Dendritic cell treated with granulocyte-macrophage colony-stimulating factor and Interleukin-4, amounts not matched to agents 40 ng/mL and 50 ng/mL, for 4 days (primary cell): ENCODE measurements around the gene ZNF790.
"Not testable (repeated sequence)": the region's sequence is repeated elsewhere in the genome, so short reads cannot be mapped to it uniquely, and the experiment has no call there.

Experiments used
- H3K27ac Mint-ChIP-seq: one replicate; pipeline ENCODE4 v1.8.0; 2022; ENCODE audit warnings: mild to moderate bottlenecking, mixed read lengths
- H3K27me3 Mint-ChIP-seq: one replicate; pipeline ENCODE4 v1.8.0; 2022; ENCODE audit warnings: mild to moderate bottlenecking, mixed read lengths
- H3K36me3 Mint-ChIP-seq: one replicate; pipeline ENCODE4 v1.8.0; 2022; ENCODE audit warnings: low read depth, mixed read lengths
- H3K4me1 Mint-ChIP-seq: one replicate; pipeline ENCODE4 v1.8.0; 2022; ENCODE audit warnings: low read depth, mixed read lengths
- H3K4me3 Mint-ChIP-seq: one replicate; pipeline ENCODE4 v1.8.0; 2022; ENCODE audit warnings: mild to moderate bottlenecking, moderate library complexity, mixed read lengths
- H3K9me3 Mint-ChIP-seq: one replicate; pipeline ENCODE4 v1.8.0; 2022; ENCODE audit warnings: mixed read lengths
- intact Hi-C: fragments of 100-400 bp; cut with micrococcal nuclease; formaldehyde crosslinking; loops from one replicate; pipeline ENCODE4 v1.15.0; 2022

ZNF790 gene

GRCh38 chr19:36807029-36807428, 31.2 kb downstream of the ZNF790 start:
- no peaks in the 10 kb centered on the region for H3K27me3 Mint-ChIP-seq
- H3K27ac Mint-ChIP-seq, result no peak overlapping the region
- intact Hi-C loops, result no loop called here
- no peak overlapping the region for H3K4me3 Mint-ChIP-seq
- peaks cover 88% of the 10 kb centered on the region for H3K36me3 Mint-ChIP-seq
- no peaks in the 10 kb centered on the region for H3K4me1 Mint-ChIP-seq
- H3K9me3 Mint-ChIP-seq, result peaks cover 81% of the 10 kb centered on the region

- Mint-ChIP-seq H3K9me3 (peaks cover 82% of the 10 kb centered on the region), H3K4me1 (no peaks in the 10 kb centered on the region), H3K36me3 (peaks cover 91% of the 10 kb centered on the region), H3K4me3 (no peak overlapping the region), H3K27me3 (no peaks in the 10 kb centered on the region), H3K27ac (no peak overlapping the region)
- intact Hi-C loops, result no loop called here
These were observed 32.8 kb downstream of the ZNF790 start for GRCh38 chr19:36805364-36805763.

- H3K4me3 Mint-ChIP-seq, result peak overlapping the region; percentile 88
- no peaks in the 10 kb centered on the region for H3K4me1 Mint-ChIP-seq
- H3K36me3 Mint-ChIP-seq, result peaks cover 61% of the 10 kb centered on the region
- peaks cover 72% of the 10 kb centered on the region for H3K9me3 Mint-ChIP-seq
- peak overlapping the region; percentile 95 for H3K27ac Mint-ChIP-seq
- intact Hi-C loops, result loop anchor here (2.0 kb wide), 1 partner anchor 25 kb away; the partner anchor contains the start of gene ZNF850
- H3K27me3 Mint-ChIP-seq, result no peaks in the 10 kb centered on the region
These were observed 40.4 kb downstream of the ZNF790 start for GRCh38 chr19:36797786-36798108.

GRCh38 chr19:36796714-36796992, 41.5 kb downstream of the ZNF790 start:
- intact Hi-C loops, result loop anchor here (2.0 kb wide), 1 partner anchor 24 kb away; the partner anchor contains the start of gene ZNF850
- Mint-ChIP-seq H3K36me3 (peaks cover 58% of the 10 kb centered on the region), H3K4me1 (no peaks in the 10 kb centered on the region), H3K27ac (peak overlapping the region; percentile 95), H3K27me3 (peaks cover 7% of the 10 kb centered on the region), H3K9me3 (peaks cover 75% of the 10 kb centered on the region), H3K4me3 (peak overlapping the region; percentile 88)

GRCh38 chr19:36791420-36792141, 46.6 kb downstream of the ZNF790 start:
- H3K27ac Mint-ChIP-seq, H3K4me3 Mint-ChIP-seq: not testable (repeated sequence)

GRCh38 chr19:36775768-36776167, 62.4 kb downstream of the ZNF790 start:
- Mint-ChIP-seq H3K4me3 (no peak overlapping the region), H3K9me3 (peaks cover 76% of the 10 kb centered on the region), H3K27ac (no peak overlapping the region), H3K4me1 (peaks cover 25% of the 10 kb centered on the region), H3K27me3 (no peaks in the 10 kb centered on the region), H3K36me3 (peaks cover 22% of the 10 kb centered on the region)
- intact Hi-C loops, result no loop called here

More at GRCh38 chr19:36791420-36792141, 46.6 kb downstream of the ZNF790 start:
- intact Hi-C loops, H3K4me1 Mint-ChIP-seq, H3K27me3 Mint-ChIP-seq: not testable (repeated sequence)
- Mint-ChIP-seq H3K9me3 (peaks cover 85% of the 10 kb centered on the region), H3K36me3 (peaks cover 14% of the 10 kb centered on the region)

GRCh38 chr19:36773223-36773579, 65.0 kb downstream of the ZNF790 start:
- no peaks in the 10 kb centered on the region for H3K27me3 Mint-ChIP-seq
- peaks cover 40% of the 10 kb centered on the region for H3K36me3 Mint-ChIP-seq
- peak overlapping the region; percentile 89 for H3K27ac Mint-ChIP-seq
- intact Hi-C loops, result loop anchor here (2.0 kb wide), 3 partner anchors 24 to 106 kb away; partner anchors contain the start of genes ZNF345 and ZNF461
- H3K9me3 Mint-ChIP-seq, result peaks cover 87% of the 10 kb centered on the region
- peaks cover 26% of the 10 kb centered on the region for H3K4me1 Mint-ChIP-seq
- peak overlapping the region; percentile 86 for H3K4me3 Mint-ChIP-seq

GRCh38 chr19:36772311-36773222, 65.6 kb downstream of the ZNF790 start, which contains the start of gene ZNF850:
Gene ZNF850 (minus strand): TSS chr19:36772807. CDS start chr19:36762606, 10,201 bp downstream.
- Mint-ChIP-seq H3K36me3 (peaks cover 41% of the 10 kb centered on the region), H3K4me1 (peaks cover 26% of the 10 kb centered on the region), H3K27ac (peak within 1 kb of the TSS; percentile 89), H3K9me3 (peaks cover 81% of the 10 kb centered on the region), H3K27me3 (no peaks in the 10 kb centered on the region), H3K4me3 (peak within 1 kb of the TSS; percentile 86)
- intact Hi-C loops, result loop anchor here (1.0 to 2.0 kb wide), 4 partner anchors 24 to 199 kb away; partner anchors contain the start of genes ZNF345, ZNF461 and ZNF529

GRCh38 chr19:36771261-36772231, 66.6 kb downstream of the ZNF790 start:
- intact Hi-C loops, result loop anchor here (1.0 to 2.0 kb wide), 4 partner anchors 25 to 198 kb away; partner anchors contain the start of genes ZNF345, ZNF461 and ZNF529
- Mint-ChIP-seq H3K4me1 (peaks cover 26% of the 10 kb centered on the region), H3K4me3 (peak overlapping the region; percentile 86), H3K27me3 (no peaks in the 10 kb centered on the region), H3K27ac (peak overlapping the region; percentile 89), H3K9me3 (peaks cover 75% of the 10 kb centered on the region), H3K36me3 (peaks cover 52% of the 10 kb centered on the region)
